Stimulated activated CD8-positive, alpha-beta memory T cell treated with anti-CD3 and anti-CD28 coated beads, Interleukin-7, amount 100 ng/mL, for 1 hour (primary cell): Measurements from ENCODE around the gene ZNF629.
"Not testable (repeated sequence)": the region's sequence is repeated elsewhere in the genome, so short reads cannot be mapped to it uniquely, and the experiment has no call there.

Experiments used
- DNase-seq, 2 donors: peaks; one replicate each; pipeline ENCODE4 v3.0.0-alpha.2; 2020; ENCODE audit warnings: low read depth in 2 of 2

ZNF629 gene

DNA sequence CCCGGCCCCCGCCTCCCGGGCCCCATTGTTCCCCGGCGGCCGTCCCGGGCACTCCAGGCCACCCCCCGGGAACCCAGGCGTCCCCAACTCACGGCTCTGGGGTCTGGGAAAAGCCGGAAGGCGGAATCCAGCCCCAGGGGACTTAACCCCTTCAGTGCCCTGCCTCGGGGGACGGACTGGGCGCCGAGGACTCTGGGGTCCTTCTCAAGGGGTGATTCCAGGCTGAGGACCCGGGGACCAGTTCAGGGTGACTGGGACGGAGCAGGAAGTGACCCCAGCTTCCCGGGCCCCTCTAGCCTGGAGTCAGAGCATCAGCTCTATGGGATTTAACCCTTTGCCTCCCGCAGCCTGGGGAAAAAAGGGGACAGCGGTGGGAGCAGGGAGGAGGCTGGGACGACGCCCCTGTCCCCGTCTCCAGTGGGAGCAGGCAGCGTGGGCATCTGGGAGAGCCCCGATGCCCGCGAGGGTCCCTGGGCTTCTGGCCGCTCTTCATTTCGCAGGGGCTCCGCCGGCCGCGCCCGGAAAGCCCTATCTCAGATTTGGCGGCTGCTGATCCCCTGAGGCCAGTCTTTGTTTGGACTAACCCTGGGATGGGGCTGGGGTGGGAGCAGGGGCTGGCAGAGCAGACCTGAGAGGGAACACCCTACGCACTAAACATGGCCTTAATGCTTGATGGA lies at the start of gene ZNF629:
Gene ZNF629, minus strand, starts transcription at position 270 of the 677 bp plus-strand sequence. CDS start 2,723 bp downstream, outside the sequence.
- DNase-seq: no peak

DNA sequence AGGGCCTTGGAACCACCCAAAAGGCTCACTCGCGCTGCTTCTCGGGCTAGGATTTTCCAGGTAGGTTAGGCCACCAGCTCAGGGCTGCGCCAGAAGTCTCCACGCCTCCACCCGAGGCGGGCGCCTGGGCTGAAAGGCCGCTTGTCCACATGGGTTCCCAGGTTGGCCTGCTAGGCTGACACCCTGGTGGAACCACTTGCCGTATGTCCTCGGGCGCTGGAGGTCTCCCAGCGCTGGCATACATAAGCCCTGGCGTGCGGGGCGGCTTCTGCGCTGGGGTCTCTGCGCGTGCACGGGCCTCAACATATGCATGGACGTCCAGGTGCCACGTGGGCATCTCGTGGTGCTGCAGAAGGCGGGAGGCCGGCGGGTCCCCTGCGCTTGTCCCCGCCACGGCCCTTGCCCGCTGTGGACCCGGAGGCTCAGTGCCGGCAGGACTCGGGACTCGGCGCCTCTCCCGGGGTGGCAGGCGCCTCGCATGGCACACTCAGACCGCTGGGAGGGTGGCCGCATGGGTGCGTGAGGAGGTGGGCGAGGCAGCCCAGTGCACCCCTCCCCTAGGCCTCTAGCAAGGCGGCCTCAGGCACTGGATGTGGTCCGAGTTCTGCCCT lies 47.2 kb upstream of the ZNF629 start:
- no peak for DNase-seq

DNA sequence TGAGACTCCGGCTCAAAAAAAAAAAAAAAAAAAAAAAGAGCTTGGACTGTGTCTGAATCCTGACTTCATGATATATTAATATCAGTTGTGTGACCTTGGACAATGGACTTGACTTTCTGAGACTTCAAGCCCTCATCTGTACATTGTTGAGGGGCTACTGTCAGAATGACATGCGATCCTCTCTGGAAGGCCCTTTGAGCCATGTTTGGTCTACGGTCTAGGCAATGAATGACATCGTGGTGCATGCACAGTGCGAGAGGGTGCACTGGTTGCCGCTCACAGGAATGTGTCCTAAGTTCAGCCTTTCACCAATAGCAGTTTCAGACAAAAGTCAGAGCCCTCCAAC lies 43.0 kb upstream of the ZNF629 start:
- DNase-seq: no peak

DNA sequence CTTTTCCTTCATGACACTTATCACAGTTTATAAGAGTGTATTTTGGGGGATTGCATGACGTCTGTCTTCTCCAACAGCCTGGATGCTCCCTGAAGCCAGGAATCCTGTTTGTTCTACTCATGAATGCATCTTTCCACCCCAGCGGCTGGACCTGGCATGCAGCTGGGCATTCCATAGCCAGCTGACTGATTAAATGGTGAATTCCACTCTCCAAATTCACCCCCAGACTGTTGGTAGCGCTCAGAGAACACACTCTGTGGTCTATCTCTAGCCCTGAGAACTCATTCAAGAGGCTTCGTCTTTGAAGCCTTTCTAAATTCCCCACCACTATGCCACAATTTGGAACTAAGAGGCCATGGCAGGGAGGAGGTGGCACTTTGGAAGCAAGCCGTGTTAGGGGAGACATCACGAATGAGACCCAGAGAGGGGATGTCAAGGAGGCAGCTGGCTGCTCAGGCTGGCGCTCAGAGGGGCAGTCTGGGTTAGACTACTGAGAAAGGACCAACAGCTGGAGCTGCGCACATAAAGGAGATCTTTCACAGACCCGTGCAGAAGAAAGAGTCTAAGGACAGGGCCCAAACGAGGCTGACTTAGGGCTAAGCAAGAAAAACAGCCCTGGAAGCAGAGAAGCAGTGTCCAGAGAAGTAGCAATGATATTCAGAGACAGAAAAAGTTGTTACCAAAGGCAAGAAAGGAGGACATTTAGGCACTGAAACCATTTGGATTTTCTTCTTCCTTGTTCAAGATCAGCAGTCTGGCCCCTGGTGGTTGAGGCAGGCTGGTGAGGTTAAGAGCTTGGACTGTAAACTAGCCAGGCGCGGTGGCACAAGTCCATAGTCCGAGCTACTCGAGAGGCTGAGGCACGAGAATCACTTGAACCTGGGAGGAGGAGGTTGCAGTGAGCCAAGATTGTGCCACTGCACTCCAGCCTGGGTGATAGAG lies 42.4 kb upstream of the ZNF629 start:
- no peak for DNase-seq

DNA sequence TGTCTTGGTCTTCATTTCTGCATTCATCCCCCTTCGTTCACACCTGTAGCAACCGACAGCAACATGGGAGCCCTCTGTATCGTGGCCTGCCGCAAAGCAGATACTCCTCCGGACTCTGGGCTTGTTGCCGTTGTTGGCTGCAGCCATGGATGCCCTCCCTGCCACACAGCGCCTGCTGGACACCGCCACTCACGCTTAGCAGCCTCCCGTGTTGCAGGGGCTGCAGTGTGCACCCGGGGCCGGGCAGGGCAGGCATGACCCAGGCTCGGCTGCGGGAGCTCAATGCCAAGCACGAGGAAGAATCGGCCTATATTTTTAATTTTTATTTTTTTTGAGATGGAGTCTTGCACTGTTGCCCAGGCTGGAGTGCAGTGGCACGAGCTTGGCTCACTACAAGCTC lies 34.9 kb upstream of the ZNF629 start:
- DNase-seq: no peak

DNA sequence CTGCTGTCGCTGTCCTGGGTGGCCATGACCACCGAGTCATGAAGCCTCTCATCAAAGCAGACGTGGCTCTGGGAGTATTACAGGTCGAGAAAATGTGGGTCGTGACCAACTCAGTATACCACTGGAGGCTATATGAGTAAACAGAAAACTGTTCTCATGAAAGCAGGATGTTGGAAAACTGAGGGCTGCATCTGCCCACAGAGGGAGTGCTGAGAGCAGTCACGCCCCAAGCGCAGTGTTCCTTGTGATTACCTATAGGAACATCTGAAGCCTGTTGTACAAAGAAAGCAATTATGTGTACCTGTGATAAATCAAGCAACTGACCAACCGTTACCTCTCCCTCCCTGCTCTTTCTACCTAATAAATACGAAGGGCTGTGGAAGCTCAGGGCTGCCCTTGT lies 34.4 kb upstream of the ZNF629 start:
- DNase-seq: not testable (repeated sequence)

DNA sequence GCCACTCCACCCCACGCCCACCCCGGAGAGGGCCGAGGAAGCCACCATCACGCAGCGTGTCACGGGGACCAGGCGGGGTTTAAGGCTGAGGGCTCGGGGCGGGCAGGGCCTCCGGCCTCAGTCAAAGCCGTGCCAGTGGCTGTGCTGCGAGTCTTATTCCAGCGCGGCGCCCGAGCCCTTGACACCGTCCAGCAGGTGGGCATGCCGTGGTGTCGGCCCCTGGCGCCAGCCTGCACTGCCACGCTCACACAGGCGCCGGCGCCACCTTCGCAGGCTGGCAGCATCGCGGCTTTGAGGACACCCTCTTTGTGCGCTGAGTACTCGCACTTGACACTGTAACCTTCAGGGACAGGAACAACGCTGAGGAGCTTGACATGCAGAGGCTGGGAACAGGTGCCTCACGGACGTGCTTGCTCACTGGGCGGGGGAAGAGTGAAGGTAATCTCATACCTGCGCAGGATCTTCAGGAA lies 34.0 kb upstream of the ZNF629 start:
- DNase-seq: no peak

DNA sequence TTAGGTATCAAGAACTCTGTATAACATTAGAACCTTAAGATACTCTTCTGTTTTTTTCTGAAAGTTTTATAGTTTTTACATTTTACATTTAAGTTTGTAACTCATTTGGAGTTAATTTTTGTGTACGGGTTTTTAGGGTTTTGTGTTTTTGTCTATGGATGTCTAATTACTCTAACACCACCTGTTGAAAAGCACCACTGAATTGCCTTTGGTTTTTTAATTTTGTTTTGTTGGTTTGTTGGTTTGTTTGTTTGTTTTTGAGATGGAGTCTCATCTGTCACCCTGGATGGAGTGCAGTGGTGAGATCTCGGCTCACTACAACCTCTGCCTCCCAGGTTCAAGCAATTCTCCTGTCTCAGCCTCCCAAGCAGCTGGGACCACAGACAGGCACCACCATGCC lies 29.8 kb upstream of the ZNF629 start:
- DNase-seq: no peak

DNA sequence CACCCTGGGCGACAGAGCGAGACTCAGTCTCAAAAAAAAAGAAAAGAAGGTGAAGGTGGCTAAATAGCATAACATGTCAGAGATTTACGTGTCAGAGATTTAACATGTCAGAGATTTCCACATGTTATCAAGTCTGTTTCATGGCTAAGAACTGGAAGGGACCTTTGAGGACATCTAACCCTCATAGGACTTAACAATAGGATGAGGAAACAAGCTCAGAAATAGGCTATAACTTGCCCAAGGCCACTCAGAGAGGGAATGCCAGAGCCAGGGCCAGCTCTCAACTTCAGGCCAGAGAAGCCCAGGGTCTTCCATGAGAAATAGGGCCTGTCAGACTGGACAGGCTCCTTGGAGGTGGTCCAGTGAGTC lies 26.8 kb upstream of the ZNF629 start:
- no peak for DNase-seq

DNA sequence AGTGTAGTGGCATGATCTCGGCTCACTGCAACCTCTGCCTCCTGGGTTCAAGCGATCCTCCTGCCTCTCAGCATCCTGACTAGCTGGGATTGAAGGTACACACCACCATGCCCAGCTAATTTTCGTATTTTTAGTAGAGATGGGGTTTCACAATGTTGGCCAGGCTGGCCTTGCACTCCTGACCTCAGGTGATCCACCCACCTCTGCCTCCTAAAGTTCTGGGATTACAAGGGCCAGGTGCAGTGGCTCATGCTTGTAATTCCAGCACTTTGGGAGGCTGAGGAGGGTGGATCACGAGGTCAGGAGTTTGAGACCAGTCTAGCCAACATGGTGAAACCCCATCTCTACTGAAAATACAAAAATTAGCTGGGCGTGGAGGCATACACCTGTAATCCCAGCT lies 22.7 kb upstream of the ZNF629 start:
- DNase-seq: not testable (repeated sequence)

DNA sequence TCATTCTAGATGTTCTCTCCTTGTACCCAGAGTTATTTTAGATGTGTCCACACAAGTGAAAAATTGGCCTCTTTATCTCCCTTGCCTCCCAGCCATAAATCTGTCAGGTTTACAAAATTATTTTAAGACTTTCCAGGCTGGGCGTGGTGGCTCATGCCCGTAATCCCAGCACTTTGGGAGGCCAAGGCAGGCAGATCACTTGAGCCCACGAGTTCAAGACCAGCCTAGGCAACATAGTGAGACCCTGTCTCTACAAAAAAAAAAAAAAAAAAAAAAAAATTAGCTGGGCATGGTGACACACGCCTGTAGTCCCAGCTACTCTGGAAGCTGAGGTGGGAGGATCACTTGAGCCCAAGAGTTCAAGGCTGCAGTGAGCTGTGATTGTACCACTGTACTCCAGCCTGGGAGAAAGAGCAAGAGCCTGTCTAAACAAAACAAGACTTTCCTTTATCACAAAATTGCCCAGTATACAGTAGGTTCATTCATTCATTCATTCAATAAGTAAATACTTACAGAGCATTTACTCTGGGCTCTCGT lies 22.0 kb upstream of the ZNF629 start:
- DNase-seq: not testable (repeated sequence)

DNA sequence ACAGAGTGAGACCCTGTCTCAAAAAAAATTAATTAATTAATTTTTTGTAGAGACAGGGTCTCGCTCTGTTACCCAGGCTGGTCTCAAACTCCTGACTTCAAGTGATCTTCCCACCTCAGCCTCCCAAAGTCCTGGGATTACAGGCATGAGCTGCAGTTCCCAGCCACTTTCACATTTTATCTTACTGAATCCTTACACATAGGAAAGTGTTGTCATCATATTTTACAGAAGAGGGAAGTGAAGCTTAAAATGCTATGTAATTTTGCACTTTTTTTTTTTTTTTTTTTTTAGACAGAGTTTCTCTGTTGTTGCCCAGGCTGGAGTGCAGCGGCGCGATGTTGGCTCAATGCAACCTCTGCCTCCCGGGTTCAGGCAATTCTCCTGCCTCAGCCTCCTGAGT lies 21.1 kb upstream of the ZNF629 start:
- DNase-seq: no peak

DNA sequence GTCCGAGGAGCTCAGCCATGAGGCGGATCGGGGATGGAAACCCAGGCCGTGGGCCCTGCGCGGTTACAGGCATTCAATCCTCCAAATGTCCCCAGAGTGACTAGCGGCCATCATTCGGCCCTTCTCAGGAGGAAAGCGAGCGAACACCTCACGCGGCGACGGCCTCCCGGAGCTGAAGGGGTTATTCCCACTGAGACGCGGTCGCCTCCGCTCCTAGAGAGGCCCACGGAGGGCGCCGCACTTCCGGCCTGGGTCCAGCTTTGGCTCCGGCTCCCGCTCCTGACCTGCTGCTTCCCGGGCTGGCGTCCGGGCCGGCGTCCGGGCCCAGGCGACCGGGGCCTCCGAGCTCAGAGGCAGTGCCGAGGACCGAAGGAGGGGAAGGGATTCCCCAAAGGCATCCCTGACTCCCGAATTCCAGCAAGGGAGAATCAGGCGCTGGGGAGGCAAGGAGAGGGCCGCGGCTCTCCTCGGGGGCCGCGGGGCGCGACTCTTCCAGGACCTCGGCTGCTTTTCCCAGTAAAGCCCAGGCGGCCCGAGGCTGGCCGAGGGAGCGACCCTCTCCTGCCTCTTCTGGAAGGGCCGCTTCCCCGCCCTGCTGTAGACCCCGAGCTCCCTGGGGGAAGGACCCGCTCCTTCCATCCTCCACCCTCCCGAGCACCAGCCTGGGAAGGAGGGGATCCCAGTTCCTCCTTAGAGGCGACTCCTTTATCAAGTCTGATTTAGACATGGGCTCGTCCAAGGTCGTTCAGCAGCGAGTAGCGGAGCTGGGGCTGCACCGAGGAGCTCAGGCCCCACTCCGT lies 18.6 kb upstream of the ZNF629 start:
- peak; percentile 20 to 34 for DNase-seq

DNA sequence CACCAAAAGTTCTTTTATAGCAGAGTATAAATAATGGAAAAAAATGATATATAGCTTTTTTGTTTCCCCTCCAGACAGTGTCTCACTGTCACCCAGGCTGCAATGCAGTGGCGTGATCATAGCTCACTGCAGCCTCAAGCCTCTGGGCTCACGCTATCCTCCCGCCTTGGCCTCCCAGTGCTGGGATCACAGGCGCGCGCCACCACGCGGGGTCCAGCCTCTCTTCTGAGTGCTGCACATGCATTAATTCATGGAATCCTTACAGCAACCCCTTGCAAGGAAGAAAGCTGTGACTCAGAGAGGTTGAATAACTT lies 18.0 kb upstream of the ZNF629 start:
- DNase-seq: no peak

DNA sequence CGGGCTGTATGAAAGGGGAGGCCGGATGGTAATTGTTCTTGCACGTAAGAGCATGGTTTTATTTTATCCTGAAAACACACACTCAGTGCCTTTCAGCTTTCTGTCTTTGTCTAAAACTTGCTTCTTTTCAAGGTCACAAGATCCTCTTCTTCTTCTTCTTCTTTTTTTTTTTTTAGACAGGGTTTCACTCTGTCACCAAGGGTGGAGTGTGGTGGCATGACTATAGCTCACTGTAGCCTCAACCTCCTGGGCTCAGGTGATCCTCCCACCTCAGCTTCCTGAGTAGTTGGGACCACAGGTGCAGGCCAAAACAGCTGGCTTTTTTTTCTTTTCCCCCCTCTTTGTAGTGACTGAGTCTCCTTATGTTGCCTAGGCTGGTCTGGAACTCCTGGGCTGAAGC lies 15.9 kb upstream of the ZNF629 start:
- DNase-seq: no peak

DNA sequence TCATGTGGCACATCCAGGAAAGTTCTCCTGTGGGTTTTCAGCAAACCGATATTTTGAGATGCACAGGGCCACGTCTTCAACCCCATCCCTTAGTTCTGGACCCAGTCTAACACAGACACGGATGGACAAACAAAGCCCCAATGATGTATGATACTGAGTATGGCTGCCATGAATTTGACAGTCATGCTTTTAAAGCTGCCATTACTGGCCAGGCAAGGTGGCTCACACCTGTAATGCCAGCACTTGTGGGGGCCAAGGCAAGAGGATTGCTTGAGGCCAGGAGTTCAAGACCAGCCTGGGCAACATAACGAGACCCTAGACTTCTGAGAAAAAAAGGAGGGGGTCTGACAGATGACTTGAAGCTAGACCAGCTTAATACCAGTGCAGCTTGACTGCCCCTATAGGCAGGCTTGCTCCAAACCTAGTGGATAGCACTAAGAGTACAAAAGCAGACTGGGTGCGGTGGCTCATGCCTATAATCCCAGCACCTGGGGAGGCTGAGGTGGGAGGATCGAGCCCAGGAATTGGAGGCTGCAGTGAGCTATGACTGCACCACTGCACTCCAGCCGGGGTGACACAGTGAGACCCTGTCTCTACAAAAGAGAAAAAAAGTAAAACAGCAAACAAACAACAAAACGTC lies 10.8 kb upstream of the ZNF629 start:
- no peak for DNase-seq

DNA sequence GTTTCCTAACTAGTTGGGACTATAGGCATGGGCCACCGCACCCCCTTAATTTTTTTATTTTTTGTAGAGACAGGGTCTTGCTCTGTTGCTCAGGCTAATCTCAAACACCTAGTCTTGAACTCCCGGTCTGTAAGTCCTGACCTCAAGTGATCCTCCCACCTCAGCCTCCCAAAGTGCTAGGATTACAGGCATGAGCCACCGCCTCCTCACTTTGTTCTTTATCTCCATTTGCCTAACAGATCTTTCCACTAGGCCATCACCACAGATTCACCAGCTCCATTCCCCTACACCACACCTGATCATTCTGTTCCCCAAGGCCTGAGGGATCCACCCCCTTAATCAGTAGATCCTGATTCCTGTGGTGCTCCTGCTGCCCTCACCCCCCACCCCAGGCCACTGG lies 7.6 kb upstream of the ZNF629 start:
- DNase-seq: no peak

DNA sequence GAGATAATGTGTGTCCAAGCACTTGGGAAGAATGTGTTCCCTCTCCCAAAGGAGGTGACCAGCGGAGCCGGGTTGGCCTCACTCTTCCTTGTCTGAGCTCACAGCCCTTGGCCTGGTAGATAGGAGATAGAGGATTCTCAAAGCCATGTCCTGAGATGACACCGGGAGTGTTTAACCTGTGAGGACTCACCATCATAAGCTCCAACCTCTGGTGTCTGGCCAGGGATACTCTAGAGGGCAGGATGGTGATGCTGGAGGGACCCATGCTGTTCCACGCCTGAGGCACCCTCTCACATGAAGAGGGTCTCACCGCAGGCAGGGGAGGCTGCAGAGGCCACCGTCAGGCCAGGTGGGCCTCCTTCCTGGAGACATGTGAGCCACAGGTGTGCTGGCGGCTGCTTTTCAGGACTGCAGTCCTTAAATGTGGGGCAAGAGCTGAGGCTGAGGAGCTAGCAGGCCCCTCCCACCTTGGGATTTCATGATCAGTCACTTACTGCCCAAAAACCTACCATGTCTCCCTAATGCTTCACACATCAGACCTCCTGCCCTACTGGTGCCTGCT lies 6.6 kb upstream of the ZNF629 start:
- no peak for DNase-seq

DNA sequence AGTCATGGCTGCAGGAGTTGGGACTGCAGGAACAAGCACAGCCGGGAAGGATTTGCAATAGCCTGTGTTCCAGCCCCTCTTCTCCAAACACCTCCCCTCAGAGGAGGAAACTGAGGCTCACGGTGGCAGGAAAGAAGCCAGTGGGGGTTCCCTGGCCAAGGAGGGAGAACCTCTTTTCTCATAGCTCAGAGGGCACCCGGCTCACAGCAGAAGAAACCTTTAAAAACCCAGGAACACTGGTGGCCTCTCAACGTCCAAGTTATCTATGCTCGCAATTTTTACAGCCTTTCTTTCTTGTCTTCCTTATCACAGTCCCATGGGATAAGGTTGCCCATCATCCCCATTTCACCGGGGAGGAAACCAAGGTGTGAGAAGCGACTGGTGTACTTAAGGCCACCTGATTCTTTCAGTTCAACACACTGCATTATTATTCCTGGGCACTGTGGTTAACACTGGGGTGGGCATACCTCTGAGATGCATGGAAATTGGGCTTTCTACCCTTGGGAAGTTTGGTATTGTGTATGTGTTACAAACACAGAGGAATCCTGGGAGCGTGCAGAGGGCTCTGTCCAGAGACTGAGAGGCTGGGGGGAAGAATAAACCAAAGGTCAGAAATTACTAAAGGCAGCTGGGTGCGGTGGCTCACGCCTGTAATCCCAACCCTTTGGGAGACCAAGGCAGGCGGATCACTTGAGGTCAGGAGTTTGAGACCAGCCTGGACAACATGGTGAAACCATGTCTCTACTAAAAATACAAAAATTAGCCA lies 791 bp upstream of the ZNF629 start:
- no peak for DNase-seq
